NCI-H146 treated with DMSO at 0.1 percent for 48 hours (cell line): ENCODE data around the gene GH1.
"Not testable (repeated sequence)": the region's sequence is repeated elsewhere in the genome, so short reads cannot be mapped to it uniquely, and the experiment has no call there.

ENCODE experiments used
- DNase-seq: peaks from one replicate; lab custom pipeline; 2025; ENCODE audit not compliant: unreplicated experiment; lab: John Stamatoyannopoulos, UW

GH1 gene

DNA sequence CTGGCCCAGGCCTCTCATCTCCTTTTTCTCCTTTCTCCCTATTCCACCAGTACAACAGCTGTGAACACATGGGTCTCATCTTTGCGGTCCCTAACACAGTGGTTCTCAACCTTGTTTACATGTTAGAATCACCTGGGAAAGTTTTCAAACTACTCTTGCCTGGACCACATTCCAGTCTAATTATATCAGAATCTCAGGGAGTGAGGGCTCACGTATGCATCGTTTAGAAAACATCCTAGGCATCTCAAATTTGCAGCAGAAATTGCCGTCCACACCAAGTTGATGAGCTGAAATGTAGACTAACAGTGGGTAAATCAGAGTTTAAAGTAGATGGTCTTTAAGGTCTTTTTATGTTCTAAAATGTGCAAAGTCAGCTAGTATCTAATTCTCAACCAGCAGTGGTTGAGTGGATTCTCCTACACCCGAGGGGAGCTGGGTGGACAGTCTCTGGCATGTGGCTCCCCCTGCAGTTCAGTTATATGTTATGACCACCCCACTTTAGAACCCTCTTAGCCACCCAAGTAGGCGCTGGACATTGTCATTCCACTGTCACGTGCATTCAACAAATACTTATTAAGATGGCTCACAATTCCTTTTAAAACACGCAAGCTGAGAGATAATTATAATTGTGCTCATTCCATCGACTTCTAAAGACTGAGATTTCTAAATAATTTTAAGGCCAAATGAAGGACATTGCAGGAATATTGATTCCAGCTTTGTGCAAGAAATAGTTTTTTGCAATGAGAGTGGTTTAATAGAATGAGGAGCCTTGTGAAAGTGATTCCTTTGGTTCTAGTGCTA lies 48.9 kb downstream of the GH1 start:
- DNase-seq: not testable (repeated sequence)
